Thymus (tissue), 14 donors: ENCODE results near the gene LSM3. TPM values are rescaled to one million over a fixed set of nuclear protein-coding genes. Genes with fewer than 3 reads are reported as not detected.

Experiments
- DNase-seq, 9 donors: peaks; one replicate each; pipeline ENCODE4 v3.0.0-alpha.2; 2013; ENCODE audit warnings: low spot score in 9 of 9, low read depth in 6 of 9, missing footprints in 1 of 9
- H3K27ac ChIP-seq, 2 donors: one replicate each; pipeline ENCODE4 v1.5.1; 2013; ENCODE audit warnings: control low read depth in 1 of 2, low read depth in 1 of 2, low read length in 1 of 2, mild to moderate bottlenecking in 1 of 2, moderate library complexity in 1 of 2
- H3K27me3 ChIP-seq, 2 donors: one replicate each; pipeline ENCODE4 v1.5.1; 2013; ENCODE audit warnings: low read length in 1 of 2; ENCODE audit not compliant: control insufficient read depth in 2 of 2, insufficient read depth in 1 of 2
- H3K36me3 ChIP-seq, 2 donors: one replicate each; pipeline ENCODE4 v1.5.1; 2013; ENCODE audit warnings: low read length in 1 of 2, mild to moderate bottlenecking in 1 of 2, moderate library complexity in 1 of 2; ENCODE audit not compliant: control insufficient read depth in 2 of 2, insufficient read depth in 2 of 2
- H3K4me1 ChIP-seq, 2 donors: one replicate each; pipeline ENCODE4 v1.5.1; 2013; ENCODE audit warnings: low read length in 2 of 2; ENCODE audit not compliant: control insufficient read depth in 2 of 2, insufficient read depth in 2 of 2
- H3K4me3 ChIP-seq, 2 donors: one replicate each; pipeline ENCODE4 v1.5.1; 2013; ENCODE audit warnings: low read length in 2 of 2, control low read depth in 1 of 2, mild to moderate bottlenecking in 1 of 2
- H3K9me3 ChIP-seq, 2 donors: one replicate each; pipeline ENCODE4 v1.5.1; 2013; ENCODE audit warnings: low read length in 1 of 2, mild to moderate bottlenecking in 1 of 2; ENCODE audit not compliant: control insufficient read depth in 2 of 2, insufficient read depth in 1 of 2
- WGBS: extraction: QIAGEN DNeasy Blood & Tissue Kit; methylation state at CpG from one replicate; pipeline ENCODE4 v1.1.7; 2013; 5-methylcytosine and 5-hydroxymethylcytosine counted together
- long read RNA-seq, 10 donors: transcript quantifications; one replicate each; lab custom pipeline, GENCODE V29; 2026
- polyA plus RNA-seq: library from polyadenylated mRNA; stranded (reverse); fragments of 200-250 nt; gene quantifications from one replicate; pipeline ENCODE4 v1.2.3, GENCODE V29; 2013
- total RNA-seq: library from RNA; stranded (reverse); fragments of 120-200 nt; gene quantifications from one replicate; pipeline ENCODE4 v1.2.4, GENCODE V29; 2013
- donor health status: healthy.

The LSM3 gene
- 20.9 TPM for total RNA-seq
- 18.3 TPM for polyA plus RNA-seq
- long read RNA-seq, donor 1, transcript LSM3-201 (4 exons, 3,815 nt): major isoform, 11 of 11 reads
- long read RNA-seq, donor 1, partial matches to known transcripts: 0 of 11 reads
- long read RNA-seq, donor 1, other reads (novel, unspliced or antisense): 0 of 11 reads
- long read RNA-seq, donor 2, transcript LSM3-201 (4 exons, 3,815 nt): major isoform, 118 of 157 reads
- long read RNA-seq, donor 2, partial matches to known transcripts: 33 of 157 reads
- long read RNA-seq, donor 2, other reads (novel, unspliced or antisense): 6 of 157 reads
- long read RNA-seq, donor 3, transcript LSM3-201 (4 exons, 3,815 nt): major isoform, 170 of 218 reads
- long read RNA-seq, donor 3, partial matches to known transcripts: 48 of 218 reads
- long read RNA-seq, donor 3, other reads (novel, unspliced or antisense): 0 of 218 reads
- long read RNA-seq, donor 4, transcript LSM3-201 (4 exons, 3,815 nt): major isoform, 34 of 34 reads
- long read RNA-seq, donor 4, partial matches to known transcripts: 0 of 34 reads
- long read RNA-seq, donor 4, other reads (novel, unspliced or antisense): 0 of 34 reads
- long read RNA-seq, donor 5, transcript LSM3-201 (4 exons, 3,815 nt): major isoform, 157 of 210 reads
- long read RNA-seq, donor 5, partial matches to known transcripts: 53 of 210 reads
- long read RNA-seq, donor 5, other reads (novel, unspliced or antisense): 0 of 210 reads
- long read RNA-seq, donor 6, transcript LSM3-201 (4 exons, 3,815 nt): major isoform, 70 of 79 reads
- long read RNA-seq, donor 6, partial matches to known transcripts: 9 of 79 reads
- long read RNA-seq, donor 6, other reads (novel, unspliced or antisense): 0 of 79 reads
- long read RNA-seq, donor 7, transcript LSM3-201 (4 exons, 3,815 nt): major isoform, 79 of 110 reads
- long read RNA-seq, donor 7, partial matches to known transcripts: 31 of 110 reads
- long read RNA-seq, donor 7, other reads (novel, unspliced or antisense): 0 of 110 reads
- long read RNA-seq, donor 8, transcript LSM3-201 (4 exons, 3,815 nt): major isoform, 21 of 26 reads
- long read RNA-seq, donor 8, partial matches to known transcripts: 5 of 26 reads
- long read RNA-seq, donor 8, other reads (novel, unspliced or antisense): 0 of 26 reads
- long read RNA-seq, donor 9, transcript LSM3-201 (4 exons, 3,815 nt): major isoform, 67 of 78 reads
- long read RNA-seq, donor 9, partial matches to known transcripts: 6 of 78 reads
- long read RNA-seq, donor 9, other reads (novel, unspliced or antisense): 5 of 78 reads
- long read RNA-seq, donor 10, transcript LSM3-201 (4 exons, 3,815 nt): major isoform, 63 of 72 reads
- long read RNA-seq, donor 10, partial matches to known transcripts: 9 of 72 reads
- long read RNA-seq, donor 10, other reads (novel, unspliced or antisense): 0 of 72 reads

- under 1% methylated on average over 78 of the region's 78 CpGs for WGBS
- Histone ChIP-seq H3K4me3 (peak within 1 kb of the TSS; percentile 62 to 81), H3K4me1 (peaks cover 33 to 38% of the 10 kb centered on the region in 2 donors), H3K27ac (peak within 1 kb of the TSS; percentile 79 to 81), H3K36me3 (peaks cover 10 to 12% of the 10 kb centered on the region in 2 donors), H3K27me3 (no peaks in the 10 kb centered on the region), H3K9me3 (no peaks in the 10 kb centered on the region)
- DNase-seq: peak; percentile 95 to 99 (median 97)
Measured at GRCh38 chr3:14178247-14179113, at the start of gene LSM3, which contains the start of gene XPC. TSS of gene LSM3 (plus strand) at chr3:14178817. CDS start at chr3:14178861, 44 bp downstream. TSS of gene XPC (minus strand) at chr3:14178601. CDS start at chr3:14178568, 33 bp downstream.

- WGBS: 98% methylated on average over 6 of the region's 6 CpGs
- Histone ChIP-seq H3K4me1 (peaks cover 11 to 15% of the 10 kb centered on the region in 2 donors), H3K27ac (no peak overlapping the region), H3K27me3 (no peaks in the 10 kb centered on the region), H3K9me3 (no peaks in the 10 kb centered on the region), H3K36me3 (peaks cover 55 to 65% of the 10 kb centered on the region in 2 donors), H3K4me3 (no peak overlapping the region)
- DNase-seq: no peak
Measured at GRCh38 chr3:14129296-14129695, 49.3 kb upstream of the LSM3 start.

GRCh38 chr3:14130230-14130629, 48.4 kb upstream of the LSM3 start:
- no peaks in the 10 kb centered on the region for H3K27me3 ChIP-seq
- no peaks in the 10 kb centered on the region for H3K9me3 ChIP-seq
- no peak overlapping the region for H3K27ac ChIP-seq
- 98% methylated on average over 4 of the region's 4 CpGs for WGBS
- no peak overlapping the region for H3K4me3 ChIP-seq
- H3K36me3 ChIP-seq: peaks cover 63 to 74% of the 10 kb centered on the region in 2 donors
- DNase-seq: no peak
- H3K4me1 ChIP-seq: peaks cover 11 to 15% of the 10 kb centered on the region in 2 donors

DNA sequence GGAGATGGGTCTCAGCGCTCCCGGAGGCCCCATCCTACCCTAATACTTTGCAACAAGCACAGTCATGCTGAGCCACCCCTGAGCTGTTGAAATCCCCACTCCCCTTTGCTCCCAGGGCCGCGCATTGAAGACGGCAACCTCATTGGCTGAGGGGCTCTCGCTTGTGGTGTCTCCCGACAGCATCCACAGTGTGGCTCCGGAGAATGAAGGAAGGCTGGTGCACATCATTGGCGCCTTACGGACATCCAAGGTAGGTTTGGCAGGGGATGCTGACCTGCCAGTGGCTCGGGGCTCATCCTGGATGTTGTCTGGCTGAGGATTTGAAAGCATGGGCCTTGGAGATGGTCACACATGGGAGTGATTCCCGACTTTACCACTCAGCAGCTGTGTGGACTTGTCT, 47.9 kb upstream of the LSM3 start:
- Histone ChIP-seq H3K27me3 (no peaks in the 10 kb centered on the region), H3K9me3 (no peaks in the 10 kb centered on the region), H3K27ac (no peak overlapping the region), H3K4me1 (peaks cover 7 to 12% of the 10 kb centered on the region in 2 donors), H3K4me3 (no peak overlapping the region), H3K36me3 (peaks cover 68 to 79% of the 10 kb centered on the region in 2 donors)
- WGBS: 97% methylated on average over 12 of the region's 12 CpGs
- DNase-seq: no peak

GRCh38 chr3:14131134-14131533, 47.5 kb upstream of the LSM3 start:
- DNase-seq: no peak
- Histone ChIP-seq H3K27ac (no peak overlapping the region), H3K4me3 (no peak overlapping the region), H3K27me3 (no peaks in the 10 kb centered on the region), H3K9me3 (no peaks in the 10 kb centered on the region), H3K36me3 (peaks cover 72 to 83% of the 10 kb centered on the region in 2 donors), H3K4me1 (peaks cover 3 to 7% of the 10 kb centered on the region in 2 donors)
- WGBS: 98% methylated on average over 5 of the region's 5 CpGs

DNA sequence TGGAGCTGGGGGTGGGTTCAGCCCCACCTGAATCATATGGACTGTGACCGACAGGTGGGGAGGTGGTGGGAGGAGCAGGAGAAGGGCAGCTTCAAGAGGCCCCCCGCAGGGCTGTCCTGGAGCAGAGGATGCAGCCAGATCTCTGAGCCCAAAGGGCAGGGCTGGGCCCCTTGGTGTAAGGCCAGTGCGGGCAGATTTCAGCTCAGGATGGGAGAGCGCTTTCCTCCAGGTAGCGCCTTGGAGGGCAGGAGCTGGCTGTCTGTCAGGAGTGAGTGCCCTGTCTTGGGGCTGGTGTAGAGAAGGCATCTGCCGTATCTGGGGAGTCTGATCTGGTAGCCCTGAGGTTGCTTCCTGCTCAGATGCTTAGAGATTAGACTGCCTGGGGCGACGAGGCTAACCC, 46.5 kb upstream of the LSM3 start:
- H3K27me3 ChIP-seq: no peaks in the 10 kb centered on the region
- H3K4me1 ChIP-seq: peaks cover 0 to 1% of the 10 kb centered on the region in 2 donors
- no peak overlapping the region for H3K27ac ChIP-seq
- H3K9me3 ChIP-seq: no peaks in the 10 kb centered on the region
- DNase-seq: no peak
- H3K4me3 ChIP-seq: no peak overlapping the region
- peaks cover 81 to 86% of the 10 kb centered on the region in 2 donors for H3K36me3 ChIP-seq
- 97% methylated on average over 8 of the region's 8 CpGs for WGBS

DNA sequence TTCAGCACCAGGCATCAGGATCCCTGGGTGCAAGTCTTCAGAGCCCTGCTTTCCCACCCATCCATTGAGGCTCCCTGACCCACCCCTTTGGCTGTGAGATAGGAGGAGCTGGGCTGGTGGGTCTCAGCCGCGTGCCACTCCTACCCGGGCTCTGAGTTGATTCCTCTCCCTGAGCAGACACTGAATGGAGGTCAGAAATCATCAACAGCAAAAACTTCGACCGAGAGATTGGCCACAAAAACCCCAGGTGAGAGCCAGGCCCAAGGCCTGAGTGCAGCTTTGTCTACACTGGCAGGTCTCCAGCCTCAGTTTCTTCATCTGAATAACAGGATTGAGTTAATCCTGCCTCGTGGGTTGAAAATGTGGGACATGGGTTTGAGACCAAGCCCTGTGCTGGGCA, 45.9 kb upstream of the LSM3 start:
- no peak for DNase-seq
- no peak overlapping the region for H3K27ac ChIP-seq
- H3K36me3 ChIP-seq: peaks cover 82 to 84% of the 10 kb centered on the region in 2 donors
- WGBS: 98% methylated on average over 6 of the region's 6 CpGs
- no peaks in the 10 kb centered on the region for H3K4me1 ChIP-seq
- no peaks in the 10 kb centered on the region for H3K9me3 ChIP-seq
- H3K4me3 ChIP-seq: no peak overlapping the region
- H3K27me3 ChIP-seq: no peaks in the 10 kb centered on the region
